ENCODE results near the gene SMIM20.

Gene SMIM20

GRCh38 chr4:25977397-25978170 is 63.6 kb downstream of the SMIM20 start:
- TF ChIP-seq CTCF (IDR thresholded peaks at IDR 0.05; ENCODE audit: low read depth, low read length) (no peak), MYC (IDR thresholded peaks at IDR 0.05; ENCODE audit: low read depth, low read length) (no peak), MAX (IDR thresholded peaks at IDR 0.05; ENCODE audit: low read depth, low read length) (no peak), POLR2A (IDR thresholded peaks at IDR 0.05; ENCODE audit: extremely low read depth, insufficient read length) (no peak)
- no peak for DNase-seq (ENCODE audit: low read depth)
- H3K4me3 ChIP-seq (ENCODE audit: low read depth, low read length) = no peak overlapping the region

- DNase-seq (ENCODE audit: low read depth) = no peak
- TF ChIP-seq MYC (IDR thresholded peaks at IDR 0.05; ENCODE audit: low read depth, low read length) = no peak
- TF ChIP-seq MAX (IDR thresholded peaks at IDR 0.05; ENCODE audit: low read depth, low read length) = no peak
- TF ChIP-seq CTCF (IDR thresholded peaks at IDR 0.05; ENCODE audit: low read depth, low read length) = no peak
- TF ChIP-seq POLR2A (IDR thresholded peaks at IDR 0.05; ENCODE audit: extremely low read depth, insufficient read length) = no peak
- H3K4me3 ChIP-seq (ENCODE audit: low read depth, low read length) = no peak overlapping the region
Observed at GRCh38 chr4:25978327-25978726, 64.3 kb downstream of the SMIM20 start.
